ENCODE results near the gene CEACAM18.
A peak's percentile ranks its signal among the peaks of the same experiment; 100 is the strongest.

DNA sequence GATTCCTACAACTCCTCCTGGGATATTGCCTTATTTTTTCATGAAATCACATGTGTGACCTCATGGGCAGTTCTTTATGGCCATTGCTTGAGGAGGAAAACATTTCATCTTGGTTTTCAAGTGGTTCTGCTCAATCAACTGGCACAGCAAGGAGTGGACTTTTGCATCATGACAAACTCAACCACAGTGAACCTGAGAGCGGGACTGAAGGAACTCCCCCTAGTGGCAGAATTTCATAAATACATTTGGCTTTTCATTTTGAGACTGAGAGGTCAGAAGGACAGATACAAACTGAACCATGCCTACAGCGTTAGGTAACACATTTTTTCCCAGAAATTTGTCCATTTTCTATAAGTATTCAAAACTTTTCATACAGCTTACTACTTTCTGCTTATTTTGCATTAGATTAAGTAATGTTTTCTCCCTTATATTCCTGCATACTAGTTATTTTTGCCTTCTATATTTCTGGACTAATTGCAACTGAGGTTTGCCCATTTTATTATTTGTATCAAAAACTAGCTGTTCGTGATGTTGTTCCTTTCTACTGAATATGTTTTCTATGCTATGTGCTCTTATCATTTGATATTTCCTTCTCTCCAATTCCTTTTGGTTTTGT lies 36.6 kb downstream of the CEACAM18 start:
- TF ChIP-seq POLR2A (IDR thresholded peaks at IDR 0.05) (no peak), EP300 (IDR thresholded peaks at IDR 0.05) (no peak), POLR2AphosphoS5 (IDR thresholded peaks at IDR 0.05) (no peak)
- TF ChIP-seq, protein P1, sequence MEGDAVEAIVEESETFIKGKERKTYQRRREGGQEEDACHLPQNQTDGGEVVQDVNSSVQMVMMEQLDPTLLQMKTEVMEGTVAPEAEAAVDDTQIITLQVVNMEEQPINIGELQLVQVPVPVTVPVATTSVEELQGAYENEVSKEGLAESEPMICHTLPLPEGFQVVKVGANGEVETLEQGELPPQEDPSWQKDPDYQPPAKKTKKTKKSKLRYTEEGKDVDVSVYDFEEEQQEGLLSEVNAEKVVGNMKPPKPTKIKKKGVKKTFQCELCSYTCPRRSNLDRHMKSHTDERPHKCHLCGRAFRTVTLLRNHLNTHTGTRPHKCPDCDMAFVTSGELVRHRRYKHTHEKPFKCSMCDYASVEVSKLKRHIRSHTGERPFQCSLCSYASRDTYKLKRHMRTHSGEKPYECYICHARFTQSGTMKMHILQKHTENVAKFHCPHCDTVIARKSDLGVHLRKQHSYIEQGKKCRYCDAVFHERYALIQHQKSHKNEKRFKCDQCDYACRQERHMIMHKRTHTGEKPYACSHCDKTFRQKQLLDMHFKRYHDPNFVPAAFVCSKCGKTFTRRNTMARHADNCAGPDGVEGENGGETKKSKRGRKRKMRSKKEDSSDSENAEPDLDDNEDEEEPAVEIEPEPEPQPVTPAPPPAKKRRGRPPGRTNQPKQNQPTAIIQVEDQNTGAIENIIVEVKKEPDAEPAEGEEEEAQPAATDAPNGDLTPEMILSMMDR (IDR thresholded peaks at IDR 0.05): peak; percentile 34 to 62 (median 41)

Measured in gastroesophageal sphincter (tissue), 3 donors.